Suprapubic skin (tissue), 3 donors: ENCODE measurements around the gene FOXRED1.

Experiments used
- EP300 ChIP-seq: sonication (generic); formaldehyde crosslinking; IDR thresholded peaks from one replicate; pipeline ENCODE4 v1.6.1; 2017; ENCODE audit warnings: antibody characterized with exemption
- TF ChIP-seq, protein P1 (sequence below), 2 donors: fragments of 200-600 bp in 1 of 2; fragments of 450-650 bp in 1 of 2; sonication (generic) in 1 of 2; IDR thresholded peaks; one replicate each; pipeline ENCODE4 v1.5.1; 2016 to 2019; ENCODE audit warnings: antibody characterized with exemption in 2 of 2, mild to moderate bottlenecking in 1 of 2, moderate library complexity in 1 of 2

- TF ChIP-seq, protein P1, sequence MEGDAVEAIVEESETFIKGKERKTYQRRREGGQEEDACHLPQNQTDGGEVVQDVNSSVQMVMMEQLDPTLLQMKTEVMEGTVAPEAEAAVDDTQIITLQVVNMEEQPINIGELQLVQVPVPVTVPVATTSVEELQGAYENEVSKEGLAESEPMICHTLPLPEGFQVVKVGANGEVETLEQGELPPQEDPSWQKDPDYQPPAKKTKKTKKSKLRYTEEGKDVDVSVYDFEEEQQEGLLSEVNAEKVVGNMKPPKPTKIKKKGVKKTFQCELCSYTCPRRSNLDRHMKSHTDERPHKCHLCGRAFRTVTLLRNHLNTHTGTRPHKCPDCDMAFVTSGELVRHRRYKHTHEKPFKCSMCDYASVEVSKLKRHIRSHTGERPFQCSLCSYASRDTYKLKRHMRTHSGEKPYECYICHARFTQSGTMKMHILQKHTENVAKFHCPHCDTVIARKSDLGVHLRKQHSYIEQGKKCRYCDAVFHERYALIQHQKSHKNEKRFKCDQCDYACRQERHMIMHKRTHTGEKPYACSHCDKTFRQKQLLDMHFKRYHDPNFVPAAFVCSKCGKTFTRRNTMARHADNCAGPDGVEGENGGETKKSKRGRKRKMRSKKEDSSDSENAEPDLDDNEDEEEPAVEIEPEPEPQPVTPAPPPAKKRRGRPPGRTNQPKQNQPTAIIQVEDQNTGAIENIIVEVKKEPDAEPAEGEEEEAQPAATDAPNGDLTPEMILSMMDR (IDR thresholded peaks at IDR 0.05) = no peak
- TF ChIP-seq EP300 = no peak
Measured at GRCh38 chr11:126233391-126233790, 35.6 kb upstream of the FOXRED1 start.
